ENCODE results near the gene ADGRB3.
"Not testable (repeated sequence)": the region's sequence is repeated elsewhere in the genome, so short reads cannot be mapped to it uniquely, and the experiment has no call there.

DNA sequence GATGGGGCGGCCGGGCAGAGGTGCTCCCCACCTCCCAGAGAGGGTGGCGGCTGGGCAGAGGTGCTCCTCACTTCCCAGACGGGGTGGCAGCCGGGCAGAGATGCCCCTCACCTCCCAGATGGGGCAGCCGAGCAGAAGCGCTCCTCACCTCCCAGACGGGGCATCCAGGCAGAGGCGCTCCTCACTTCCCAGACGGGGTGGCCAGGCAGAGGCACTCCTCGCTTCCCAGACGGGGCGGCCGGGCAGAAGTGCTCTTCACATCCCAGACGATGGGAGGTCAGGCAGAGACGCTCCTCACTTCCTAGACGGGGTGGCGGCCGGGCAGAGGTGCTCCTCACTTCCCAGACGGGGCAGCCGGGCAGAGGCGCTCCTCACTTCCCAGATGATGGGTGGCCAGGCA is 798.0 kb downstream of the ADGRB3 start:
- TF ChIP-seq, protein P1, sequence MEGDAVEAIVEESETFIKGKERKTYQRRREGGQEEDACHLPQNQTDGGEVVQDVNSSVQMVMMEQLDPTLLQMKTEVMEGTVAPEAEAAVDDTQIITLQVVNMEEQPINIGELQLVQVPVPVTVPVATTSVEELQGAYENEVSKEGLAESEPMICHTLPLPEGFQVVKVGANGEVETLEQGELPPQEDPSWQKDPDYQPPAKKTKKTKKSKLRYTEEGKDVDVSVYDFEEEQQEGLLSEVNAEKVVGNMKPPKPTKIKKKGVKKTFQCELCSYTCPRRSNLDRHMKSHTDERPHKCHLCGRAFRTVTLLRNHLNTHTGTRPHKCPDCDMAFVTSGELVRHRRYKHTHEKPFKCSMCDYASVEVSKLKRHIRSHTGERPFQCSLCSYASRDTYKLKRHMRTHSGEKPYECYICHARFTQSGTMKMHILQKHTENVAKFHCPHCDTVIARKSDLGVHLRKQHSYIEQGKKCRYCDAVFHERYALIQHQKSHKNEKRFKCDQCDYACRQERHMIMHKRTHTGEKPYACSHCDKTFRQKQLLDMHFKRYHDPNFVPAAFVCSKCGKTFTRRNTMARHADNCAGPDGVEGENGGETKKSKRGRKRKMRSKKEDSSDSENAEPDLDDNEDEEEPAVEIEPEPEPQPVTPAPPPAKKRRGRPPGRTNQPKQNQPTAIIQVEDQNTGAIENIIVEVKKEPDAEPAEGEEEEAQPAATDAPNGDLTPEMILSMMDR (conservative IDR thresholded peaks at IDR 0.05; ENCODE audit: low read depth, low read length), result not testable (repeated sequence)
- not testable (repeated sequence) for TF ChIP-seq EZH2 (IDR thresholded peaks at IDR 0.05; ENCODE audit: low read length, unreplicated experiment)
